ENCODE data around the gene ADGRG7.

The ADGRG7 gene

GRCh38 chr3:100682854-100683760 is 73.7 kb downstream of the ADGRG7 start:
- H3K4me1 ChIP-seq (ENCODE audit: control insufficient read depth, insufficient read depth, low read length), result no peaks in the 10 kb centered on the region
- no peak overlapping the region for H3K9ac ChIP-seq (ENCODE audit: low read length)
- H3K4me3 ChIP-seq (ENCODE audit: low read length), result no peak overlapping the region
- DNase-seq (ENCODE audit: low read depth), result no peak
- H3K27me3 ChIP-seq (replicated peaks; ENCODE audit: control insufficient read depth, insufficient read depth, low read length), result peaks cover 6% of the 10 kb centered on the region
- no peaks in the 10 kb centered on the region for H3K9me3 ChIP-seq (ENCODE audit: control insufficient read depth, low read length)
- no peaks in the 10 kb centered on the region for H3K36me3 ChIP-seq (ENCODE audit: control insufficient read depth, insufficient read depth, low read length, severe bottlenecking)

- Histone ChIP-seq H3K4me1 (ENCODE audit: control insufficient read depth, insufficient read depth, low read length) (peaks cover 4% of the 10 kb centered on the region), H3K36me3 (ENCODE audit: control insufficient read depth, insufficient read depth, low read length, severe bottlenecking) (no peaks in the 10 kb centered on the region), H3K27me3 (replicated peaks; ENCODE audit: control insufficient read depth, insufficient read depth, low read length) (peaks cover 6% of the 10 kb centered on the region), H3K4me3 (ENCODE audit: low read length) (no peak overlapping the region), H3K9ac (ENCODE audit: low read length) (no peak overlapping the region), H3K9me3 (ENCODE audit: control insufficient read depth, low read length) (no peaks in the 10 kb centered on the region)
- DNase-seq (ENCODE audit: low read depth), result no peak
Observed at GRCh38 chr3:100693225-100693624, 83.8 kb downstream of the ADGRG7 start.

- no peak for DNase-seq (ENCODE audit: low read depth)
- Histone ChIP-seq H3K27me3 (replicated peaks; ENCODE audit: control insufficient read depth, insufficient read depth, low read length) (peaks cover 6% of the 10 kb centered on the region), H3K36me3 (ENCODE audit: control insufficient read depth, insufficient read depth, low read length, severe bottlenecking) (no peaks in the 10 kb centered on the region), H3K9ac (ENCODE audit: low read length) (no peak overlapping the region), H3K4me3 (ENCODE audit: low read length) (no peak overlapping the region), H3K4me1 (ENCODE audit: control insufficient read depth, insufficient read depth, low read length) (peaks cover 4% of the 10 kb centered on the region), H3K9me3 (ENCODE audit: control insufficient read depth, low read length) (no peaks in the 10 kb centered on the region)
Observed at GRCh38 chr3:100695696-100696095, 86.3 kb downstream of the ADGRG7 start.

GRCh38 chr3:100696161-100696560 is 86.8 kb downstream of the ADGRG7 start:
- peaks cover 6% of the 10 kb centered on the region for H3K27me3 ChIP-seq (replicated peaks; ENCODE audit: control insufficient read depth, insufficient read depth, low read length)
- peaks cover 4% of the 10 kb centered on the region for H3K4me1 ChIP-seq (ENCODE audit: control insufficient read depth, insufficient read depth, low read length)
- no peaks in the 10 kb centered on the region for H3K36me3 ChIP-seq (ENCODE audit: control insufficient read depth, insufficient read depth, low read length, severe bottlenecking)
- no peak overlapping the region for H3K4me3 ChIP-seq (ENCODE audit: low read length)
- H3K9me3 ChIP-seq (ENCODE audit: control insufficient read depth, low read length), result no peaks in the 10 kb centered on the region
- DNase-seq (ENCODE audit: low read depth), result no peak
- no peak overlapping the region for H3K9ac ChIP-seq (ENCODE audit: low read length)

- no peak for DNase-seq (ENCODE audit: low read depth)
- Histone ChIP-seq H3K9ac (ENCODE audit: low read length) (no peak overlapping the region), H3K4me3 (ENCODE audit: low read length) (no peak overlapping the region), H3K4me1 (ENCODE audit: control insufficient read depth, insufficient read depth, low read length) (peaks cover 4% of the 10 kb centered on the region), H3K27me3 (replicated peaks; ENCODE audit: control insufficient read depth, insufficient read depth, low read length) (peaks cover 3% of the 10 kb centered on the region), H3K36me3 (ENCODE audit: control insufficient read depth, insufficient read depth, low read length, severe bottlenecking) (no peaks in the 10 kb centered on the region), H3K9me3 (ENCODE audit: control insufficient read depth, low read length) (no peaks in the 10 kb centered on the region)
Observed at GRCh38 chr3:100697172-100697571, 87.8 kb downstream of the ADGRG7 start.

GRCh38 chr3:100697723-100698285 is 88.4 kb downstream of the ADGRG7 start:
- Histone ChIP-seq H3K36me3 (ENCODE audit: control insufficient read depth, insufficient read depth, low read length, severe bottlenecking) (no peaks in the 10 kb centered on the region), H3K9me3 (ENCODE audit: control insufficient read depth, low read length) (no peaks in the 10 kb centered on the region), H3K27me3 (replicated peaks; ENCODE audit: control insufficient read depth, insufficient read depth, low read length) (no peaks in the 10 kb centered on the region), H3K9ac (ENCODE audit: low read length) (no peak overlapping the region), H3K4me1 (ENCODE audit: control insufficient read depth, insufficient read depth, low read length) (peaks cover 4% of the 10 kb centered on the region), H3K4me3 (ENCODE audit: low read length) (no peak overlapping the region)
- no peak for DNase-seq (ENCODE audit: low read depth)

- DNase-seq (ENCODE audit: low read depth), result no peak
- H3K36me3 ChIP-seq (ENCODE audit: control insufficient read depth, insufficient read depth, low read length, severe bottlenecking), result no peaks in the 10 kb centered on the region
- no peak overlapping the region for H3K9ac ChIP-seq (ENCODE audit: low read length)
- H3K27me3 ChIP-seq (replicated peaks; ENCODE audit: control insufficient read depth, insufficient read depth, low read length), result no peaks in the 10 kb centered on the region
- H3K4me3 ChIP-seq (ENCODE audit: low read length), result no peak overlapping the region
- no peaks in the 10 kb centered on the region for H3K9me3 ChIP-seq (ENCODE audit: control insufficient read depth, low read length)
- H3K4me1 ChIP-seq (ENCODE audit: control insufficient read depth, insufficient read depth, low read length), result peaks cover 4% of the 10 kb centered on the region
Observed at GRCh38 chr3:100698736-100699135, 89.3 kb downstream of the ADGRG7 start.

GRCh38 chr3:100700708-100701107 is 91.3 kb downstream of the ADGRG7 start:
- no peak overlapping the region for H3K4me3 ChIP-seq (ENCODE audit: low read length)
- H3K27me3 ChIP-seq (replicated peaks; ENCODE audit: control insufficient read depth, insufficient read depth, low read length), result no peaks in the 10 kb centered on the region
- H3K9ac ChIP-seq (ENCODE audit: low read length), result no peak overlapping the region
- no peaks in the 10 kb centered on the region for H3K36me3 ChIP-seq (ENCODE audit: control insufficient read depth, insufficient read depth, low read length, severe bottlenecking)
- no peaks in the 10 kb centered on the region for H3K4me1 ChIP-seq (ENCODE audit: control insufficient read depth, insufficient read depth, low read length)
- DNase-seq (ENCODE audit: low read depth), result no peak
- H3K9me3 ChIP-seq (ENCODE audit: control insufficient read depth, low read length), result no peaks in the 10 kb centered on the region

- Histone ChIP-seq H3K27me3 (replicated peaks; ENCODE audit: control insufficient read depth, insufficient read depth, low read length) (no peaks in the 10 kb centered on the region), H3K9me3 (ENCODE audit: control insufficient read depth, low read length) (no peaks in the 10 kb centered on the region), H3K4me3 (ENCODE audit: low read length) (no peak overlapping the region), H3K9ac (ENCODE audit: low read length) (no peak overlapping the region), H3K4me1 (ENCODE audit: control insufficient read depth, insufficient read depth, low read length) (no peaks in the 10 kb centered on the region), H3K36me3 (ENCODE audit: control insufficient read depth, insufficient read depth, low read length, severe bottlenecking) (no peaks in the 10 kb centered on the region)
- no peak for DNase-seq (ENCODE audit: low read depth)
Observed at GRCh38 chr3:100702082-100702979, 92.9 kb downstream of the ADGRG7 start.

GRCh38 chr3:100702980-100703345 is 93.6 kb downstream of the ADGRG7 start:
- H3K9ac ChIP-seq (ENCODE audit: low read length), result no peak overlapping the region
- no peaks in the 10 kb centered on the region for H3K27me3 ChIP-seq (replicated peaks; ENCODE audit: control insufficient read depth, insufficient read depth, low read length)
- H3K4me1 ChIP-seq (ENCODE audit: control insufficient read depth, insufficient read depth, low read length), result no peaks in the 10 kb centered on the region
- no peaks in the 10 kb centered on the region for H3K36me3 ChIP-seq (ENCODE audit: control insufficient read depth, insufficient read depth, low read length, severe bottlenecking)
- H3K4me3 ChIP-seq (ENCODE audit: low read length), result no peak overlapping the region
- H3K9me3 ChIP-seq (ENCODE audit: control insufficient read depth, low read length), result no peaks in the 10 kb centered on the region
- DNase-seq (ENCODE audit: low read depth), result no peak

- no peaks in the 10 kb centered on the region for H3K36me3 ChIP-seq (ENCODE audit: control insufficient read depth, insufficient read depth, low read length, severe bottlenecking)
- DNase-seq (ENCODE audit: low read depth), result no peak
- no peaks in the 10 kb centered on the region for H3K9me3 ChIP-seq (ENCODE audit: control insufficient read depth, low read length)
- H3K9ac ChIP-seq (ENCODE audit: low read length), result no peak overlapping the region
- peaks cover 3% of the 10 kb centered on the region for H3K4me1 ChIP-seq (ENCODE audit: control insufficient read depth, insufficient read depth, low read length)
- no peaks in the 10 kb centered on the region for H3K27me3 ChIP-seq (replicated peaks; ENCODE audit: control insufficient read depth, insufficient read depth, low read length)
- H3K4me3 ChIP-seq (ENCODE audit: low read length), result no peak overlapping the region
Observed at GRCh38 chr3:100703865-100704264, 94.5 kb downstream of the ADGRG7 start.

All from adipocyte (in vitro differentiated cells).